Sigmoid colon (tissue), 7 donors: ENCODE data around the gene CHPF2. TPM values are rescaled to one million over a fixed set of nuclear protein-coding genes. Genes with fewer than 3 reads are reported as not detected.
A peak's percentile ranks its signal among the peaks of the same experiment; 100 is the strongest.

ENCODE experiments used
- DNase-seq: peaks from one replicate; pipeline ENCODE4 v3.0.0-alpha.2; 2019
- H3K27ac ChIP-seq, 4 donors: fragments of 200-600 bp; sonication (generic); one replicate each; pipeline ENCODE4 v1.5.1; 2016 to 2019; ENCODE audit warnings: mild to moderate bottlenecking in 1 of 4
- H3K27me3 ChIP-seq, 3 donors: fragments of 200-600 bp; sonication (generic); one replicate each; pipeline ENCODE4 v1.5.1; 2019; ENCODE audit warnings: mild to moderate bottlenecking in 1 of 3
- H3K36me3 ChIP-seq, 4 donors: fragments of 200-600 bp; sonication (generic); one replicate each; pipeline ENCODE4 v1.5.1; 2016 to 2019
- H3K4me1 ChIP-seq, 4 donors: fragments of 200-600 bp; sonication (generic); one replicate each; pipeline ENCODE4 v1.5.1; 2017 to 2019
- H3K4me3 ChIP-seq, 4 donors: fragments of 200-600 bp; sonication (generic); one replicate each; pipeline ENCODE4 v1.5.1; 2017 to 2019; ENCODE audit warnings: mild to moderate bottlenecking in 2 of 4, moderate library complexity in 1 of 4
- H3K9me3 ChIP-seq, 4 donors: fragments of 200-600 bp in 3 of 4; sonication (generic) in 3 of 4; one replicate each; pipeline versions ENCODE4 v1.5.1 to v1.6.1; 2013 to 2019
- EP300 ChIP-seq, 4 donors: sonication (generic); formaldehyde crosslinking; IDR thresholded peaks; one replicate each; pipeline ENCODE4 v1.6.1; 2017; ENCODE audit warnings: antibody characterized with exemption in 4 of 4
- POLR2A ChIP-seq, 2 donors: fragments of 450-650 bp; IDR thresholded peaks; one replicate each; pipeline ENCODE4 v1.6.1; 2016; ENCODE audit warnings: antibody characterized with exemption in 2 of 2, mild to moderate bottlenecking in 2 of 2, moderate library complexity in 2 of 2
- POLR2AphosphoS5 ChIP-seq, 4 donors: sonication (generic); formaldehyde crosslinking; IDR thresholded peaks; one replicate each; pipeline ENCODE4 v1.6.1; 2017; ENCODE audit warnings: antibody characterized with exemption in 4 of 4
- WGBS, 2 donors: extraction: QIAGEN DNeasy Blood & Tissue Kit; methylation state at CpG; one replicate each; pipeline ENCODE4 v1.1.7; 2013; 5-methylcytosine and 5-hydroxymethylcytosine counted together
- intact Hi-C: fragments of 100-400 bp; cut with DNase I; formaldehyde crosslinking; loops from one replicate; pipeline ENCODE4 v1.15.1; 2023
- polyA plus RNA-seq, 3 donors: library from polyadenylated mRNA; stranded (reverse); fragments of 200-250 nt; gene quantifications; one replicate each; pipeline ENCODE4 v1.2.3, GENCODE V29; 2013
- total RNA-seq, 4 donors: library from RNA; depleted of rRNA; stranded (reverse); fragments of >200 nt; gene quantifications; one replicate each; pipeline ENCODE4 v1.1.0, GENCODE V29; 2016
- TF ChIP-seq, protein P1 (sequence below), 4 experiments: fragments of 450-650 bp in 3 of 4; fragments of 200-600 bp in 1 of 4; IDR thresholded peaks; one replicate each; pipeline ENCODE4 v1.5.1; 2016 to 2019; ENCODE audit warnings: antibody characterized with exemption in 4 of 4, mild to moderate bottlenecking in 3 of 4, moderate library complexity in 2 of 4
- donor health status: healthy with polysubstance abuse.
- donor health status: Bipolar disorder and iron deficiency.
- donor health status: healthy.

Gene CHPF2
- total and polyA plus RNA-seq, 7 donors = 5.4 to 36.3 (median 16.4) TPM

DNA sequence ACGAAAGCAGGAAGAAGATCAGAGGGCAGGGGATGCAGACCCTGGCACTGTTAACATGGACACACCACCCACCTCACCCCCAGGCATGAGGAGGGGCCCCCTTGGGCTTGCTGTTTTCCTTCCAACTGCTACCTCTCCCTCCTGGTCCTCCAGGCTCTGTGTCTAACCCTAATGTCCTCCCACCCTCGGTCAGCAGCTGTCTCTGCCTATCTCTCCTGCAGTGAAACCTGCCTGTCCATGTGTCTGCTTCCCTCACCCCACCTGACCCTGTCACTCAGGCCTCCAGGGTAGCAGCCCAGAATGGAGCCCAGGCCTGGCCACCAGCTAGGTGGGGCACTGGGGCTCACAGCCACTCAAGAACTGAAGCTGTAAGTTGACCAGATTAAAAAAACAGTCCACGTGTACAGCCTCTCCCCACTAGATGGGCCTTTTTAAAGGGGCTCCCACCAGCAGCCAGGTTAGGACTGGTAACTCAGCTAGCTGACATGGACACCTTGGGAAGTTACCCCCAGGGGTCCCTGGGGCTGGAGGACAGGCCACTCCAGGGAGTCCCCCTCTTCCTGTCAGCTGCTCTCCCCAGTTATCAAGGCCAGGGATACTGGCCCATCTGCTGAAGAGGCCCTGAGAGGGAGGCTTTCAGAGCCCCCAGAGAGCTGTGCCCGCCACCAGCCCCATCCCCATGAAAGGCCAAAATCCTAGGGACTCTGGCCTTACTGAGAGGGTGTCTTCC lies 14.7 kb downstream of the CHPF2 start:
- Histone ChIP-seq H3K4me1 (peaks cover 0 to 84% (median 78%) of the 10 kb centered on the region in 4 donors), H3K9me3 (no peaks in the 10 kb centered on the region), H3K27ac (peak overlapping the region; percentile 93 to 95 (median 94)), H3K27me3 (peaks cover 0 to 6% (median 2%) of the 10 kb centered on the region in 3 donors), H3K4me3 (peak overlapping the region in 3 of 4 donors; percentile 67 to 69 (median 68)), H3K36me3 (peaks cover 0 to 6% (median 3%) of the 10 kb centered on the region in 4 donors)
- TF ChIP-seq POLR2AphosphoS5 (IDR thresholded peaks at IDR 0.05) = no peak
- TF ChIP-seq POLR2A (IDR thresholded peaks at IDR 0.05) = no peak
- TF ChIP-seq, protein P1, sequence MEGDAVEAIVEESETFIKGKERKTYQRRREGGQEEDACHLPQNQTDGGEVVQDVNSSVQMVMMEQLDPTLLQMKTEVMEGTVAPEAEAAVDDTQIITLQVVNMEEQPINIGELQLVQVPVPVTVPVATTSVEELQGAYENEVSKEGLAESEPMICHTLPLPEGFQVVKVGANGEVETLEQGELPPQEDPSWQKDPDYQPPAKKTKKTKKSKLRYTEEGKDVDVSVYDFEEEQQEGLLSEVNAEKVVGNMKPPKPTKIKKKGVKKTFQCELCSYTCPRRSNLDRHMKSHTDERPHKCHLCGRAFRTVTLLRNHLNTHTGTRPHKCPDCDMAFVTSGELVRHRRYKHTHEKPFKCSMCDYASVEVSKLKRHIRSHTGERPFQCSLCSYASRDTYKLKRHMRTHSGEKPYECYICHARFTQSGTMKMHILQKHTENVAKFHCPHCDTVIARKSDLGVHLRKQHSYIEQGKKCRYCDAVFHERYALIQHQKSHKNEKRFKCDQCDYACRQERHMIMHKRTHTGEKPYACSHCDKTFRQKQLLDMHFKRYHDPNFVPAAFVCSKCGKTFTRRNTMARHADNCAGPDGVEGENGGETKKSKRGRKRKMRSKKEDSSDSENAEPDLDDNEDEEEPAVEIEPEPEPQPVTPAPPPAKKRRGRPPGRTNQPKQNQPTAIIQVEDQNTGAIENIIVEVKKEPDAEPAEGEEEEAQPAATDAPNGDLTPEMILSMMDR (IDR thresholded peaks at IDR 0.05) = no peak
- no peak for TF ChIP-seq EP300 (IDR thresholded peaks at IDR 0.05)
- no peak for DNase-seq
- intact Hi-C loops = loop anchor here (5.0 kb wide), 1 partner anchor 200 kb away; no protein-coding TSS in a partner anchor
- 49 to 62% methylated on average over 4 of the region's 4 CpGs for WGBS, 2 donors

DNA sequence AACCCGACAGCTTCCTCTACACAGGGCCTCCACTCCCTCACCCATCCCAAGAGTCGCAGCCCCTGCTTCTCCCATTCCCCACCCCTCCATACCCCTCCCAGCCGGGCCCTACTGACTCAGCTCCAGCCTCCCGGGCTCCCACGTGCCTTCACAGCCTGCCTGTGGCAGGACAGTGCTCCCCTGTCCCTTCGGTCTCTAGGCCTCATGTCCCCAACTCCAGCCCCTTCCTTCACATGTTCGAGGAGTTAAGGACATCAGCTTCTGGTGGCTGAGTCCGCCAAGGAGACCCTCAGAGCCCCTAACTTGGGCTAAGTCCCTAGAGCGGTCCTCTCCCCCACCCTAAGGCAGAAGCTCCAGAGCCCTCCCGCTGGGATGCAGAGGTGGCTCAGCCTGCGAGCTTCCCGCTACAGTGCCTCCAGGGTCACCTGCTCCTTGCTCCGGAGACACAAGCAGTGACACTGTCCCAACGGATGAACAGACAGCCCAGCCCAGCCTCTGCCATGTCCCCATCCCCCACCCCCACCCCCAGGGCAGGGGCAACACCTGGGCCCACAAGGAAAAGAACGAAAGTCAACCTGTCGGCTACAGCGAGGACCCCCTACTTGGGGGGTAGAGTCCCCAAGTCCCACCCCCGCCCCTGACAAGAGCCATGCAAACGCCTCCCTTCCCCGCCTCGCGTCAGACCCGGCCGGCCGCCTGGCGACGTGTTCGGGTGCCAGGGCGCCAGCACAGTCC lies 15.5 kb downstream of the CHPF2 start:
- TF ChIP-seq POLR2A (IDR thresholded peaks at IDR 0.05) (no peak), POLR2AphosphoS5 (IDR thresholded peaks at IDR 0.05) (no peak), EP300 (IDR thresholded peaks at IDR 0.05) (no peak)
- TF ChIP-seq, protein P1 (IDR thresholded peaks at IDR 0.05) = no peak
- H3K4me3 ChIP-seq = peak overlapping the region; percentile 50 to 69 (median 68)
- DNase-seq = peak; percentile 68
- H3K4me1 ChIP-seq = peaks cover 0 to 91% (median 84%) of the 10 kb centered on the region in 4 donors
- intact Hi-C loops = loop anchor here (5.0 kb wide), 1 partner anchor 200 kb away; no protein-coding TSS in a partner anchor
- H3K27ac ChIP-seq = peak overlapping the region; percentile 93 to 95 (median 94)
- WGBS, 2 donors = 10 to 12% methylated on average over 29 of the region's 29 CpGs
- H3K36me3 ChIP-seq = no peaks in the 10 kb centered on the region
- H3K9me3 ChIP-seq = no peaks in the 10 kb centered on the region
- peaks cover 0 to 6% (median 2%) of the 10 kb centered on the region in 3 donors for H3K27me3 ChIP-seq

DNA sequence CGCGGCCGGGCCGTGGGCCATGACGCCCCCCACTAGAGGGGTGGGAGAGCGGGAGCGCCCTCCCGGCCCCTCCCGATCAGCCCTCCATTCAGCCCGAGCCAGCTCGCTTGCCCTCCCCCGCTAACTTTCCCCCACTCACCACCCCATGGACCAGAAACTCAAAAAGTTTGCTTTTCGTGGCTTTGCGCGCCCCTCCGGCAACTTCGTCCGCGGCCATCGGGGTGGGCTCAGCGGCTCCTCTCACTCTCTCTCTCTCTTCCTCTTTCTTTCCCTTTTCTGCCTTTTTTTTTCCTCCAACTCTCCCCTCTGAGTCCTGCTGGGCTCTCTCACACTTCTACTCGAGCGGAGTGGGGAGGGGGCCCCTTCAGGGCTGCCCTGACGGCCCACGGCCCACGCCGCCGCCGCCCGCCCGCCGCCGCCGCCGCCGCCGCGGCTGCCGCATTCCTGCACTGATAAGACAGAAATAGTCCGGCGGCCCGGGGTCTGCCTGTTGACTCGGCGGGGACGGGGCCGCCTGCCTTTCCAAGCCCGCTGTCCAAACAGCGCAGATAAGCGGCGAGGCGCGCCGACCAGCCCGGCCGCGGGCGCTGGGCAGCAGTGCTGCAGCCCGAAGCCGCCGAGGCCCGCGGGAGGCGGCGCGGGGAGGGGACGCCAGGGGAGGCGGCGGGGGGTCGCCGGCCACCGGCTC lies 16.2 kb downstream of the CHPF2 start, which contains the start of gene SMARCD3:
Gene SMARCD3, minus strand, starts transcription at position 349 of the 688 bp plus-strand sequence. Its CDS starts 132 bp downstream, at position 217.
- 1% methylated on average over 71 of the region's 71 CpGs for WGBS, 2 donors
- H3K36me3 ChIP-seq = no peaks in the 10 kb centered on the region
- DNase-seq = peak; percentile 80
- H3K4me3 ChIP-seq = peak within 1 kb of the TSS; percentile 50 to 69 (median 68)
- H3K27ac ChIP-seq = peak within 1 kb of the TSS; percentile 93 to 95 (median 94)
- H3K4me1 ChIP-seq = peaks cover 0 to 93% (median 86%) of the 10 kb centered on the region in 4 donors
- intact Hi-C loops = loop anchor here (5.0 kb wide), 1 partner anchor 199 kb away; no protein-coding TSS in a partner anchor
- no peak for TF ChIP-seq EP300 (IDR thresholded peaks at IDR 0.05)
- TF ChIP-seq POLR2A (IDR thresholded peaks at IDR 0.05) = no peak
- TF ChIP-seq, protein P1 (IDR thresholded peaks at IDR 0.05) = no peak
- no peak for TF ChIP-seq POLR2AphosphoS5 (IDR thresholded peaks at IDR 0.05)
- no peaks in the 10 kb centered on the region for H3K9me3 ChIP-seq
- H3K27me3 ChIP-seq = peaks cover 0 to 6% (median 2%) of the 10 kb centered on the region in 3 donors

DNA sequence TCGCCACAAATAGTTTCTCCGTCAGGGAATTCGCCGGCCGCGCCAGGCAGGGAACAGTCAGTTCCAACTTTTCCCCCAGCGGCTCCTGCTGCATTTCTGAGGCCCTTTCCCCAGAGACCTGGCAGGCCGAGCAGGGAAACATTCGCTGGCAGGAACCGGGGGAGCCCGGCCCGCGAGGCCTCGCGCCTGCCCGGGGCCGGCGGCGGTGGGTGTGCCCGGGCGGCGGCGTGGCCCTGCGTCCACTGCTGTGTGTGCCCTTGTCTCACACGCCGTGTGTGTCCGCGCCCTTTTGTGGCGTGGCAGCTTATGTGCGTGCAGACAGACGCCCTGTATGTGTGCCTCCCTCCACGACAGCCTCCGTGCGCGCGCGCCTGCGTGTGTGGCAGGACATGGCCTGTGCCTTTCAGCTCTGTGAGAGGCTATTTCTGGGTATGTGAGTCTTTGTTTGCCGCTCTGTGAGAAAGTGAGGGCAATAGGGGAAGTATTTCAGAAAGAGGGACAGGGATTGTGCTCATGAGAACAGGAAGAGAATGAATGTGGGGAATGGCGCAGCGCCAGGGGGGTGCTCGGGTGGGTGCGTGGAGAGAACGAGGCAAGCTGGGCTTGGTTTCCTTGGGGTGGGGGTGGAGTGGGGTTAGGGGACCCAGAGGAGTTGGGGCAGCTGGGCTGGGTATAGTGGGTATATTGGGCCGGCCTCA lies 16.9 kb downstream of the CHPF2 start:
- H3K27ac ChIP-seq = peak overlapping the region; percentile 93 to 95 (median 94)
- intact Hi-C loops = loop anchor here (5.0 kb wide), 1 partner anchor 198 kb away; no protein-coding TSS in a partner anchor
- peaks cover 0 to 6% (median 2%) of the 10 kb centered on the region in 3 donors for H3K27me3 ChIP-seq
- no peaks in the 10 kb centered on the region for H3K9me3 ChIP-seq
- DNase-seq = peak; percentile 85
- H3K36me3 ChIP-seq = no peaks in the 10 kb centered on the region
- peak; percentile 40 to 69 (median 56) for TF ChIP-seq POLR2AphosphoS5 (IDR thresholded peaks at IDR 0.05)
- TF ChIP-seq, protein P1 (IDR thresholded peaks at IDR 0.05) = no peak
- peak overlapping the region; percentile 50 to 69 (median 68) for H3K4me3 ChIP-seq
- peaks cover 0 to 86% (median 82%) of the 10 kb centered on the region in 4 donors for H3K4me1 ChIP-seq
- 3 to 4% methylated on average over 45 of the region's 45 CpGs for WGBS, 2 donors
